Measurements from ENCODE around the gene MPP4.

The MPP4 gene

GRCh38 chr2:201709049-201709448, 10.6 kb upstream of the MPP4 start:
- Histone ChIP-seq H3K4me2 (ENCODE audit: low read depth, low read length, poor library complexity, severe bottlenecking) (no peak overlapping the region), H3K27ac (ENCODE audit: low read depth, low read length) (no peak overlapping the region), H2AFZ (ENCODE audit: low read depth, low read length, severe bottlenecking) (no peak overlapping the region), H3F3A (ENCODE audit: insufficient read depth) (no peaks in the 10 kb centered on the region), H3K4me3 (ENCODE audit: insufficient read depth, low read length, poor library complexity, severe bottlenecking) (no peak overlapping the region), H3K27me3 (ENCODE audit: low read length) (no peaks in the 10 kb centered on the region), H3K9me2 (replicated peaks; ENCODE audit: insufficient read depth, low read length) (no peaks in the 10 kb centered on the region), H3K9ac (ENCODE audit: low read length) (no peak overlapping the region), H4K20me1 (ENCODE audit: low read depth, low read length) (no peaks in the 10 kb centered on the region), H3K36me3 (ENCODE audit: low read length) (no peaks in the 10 kb centered on the region), H3K79me2 (ENCODE audit: insufficient read depth, low read length) (no peaks in the 10 kb centered on the region), H3K9me3 (ENCODE audit: insufficient read depth, low read length) (no peaks in the 10 kb centered on the region)
- no peak for TF ChIP-seq EZH2phosphoT487 (conservative IDR thresholded peaks at IDR 0.05; ENCODE audit: low read length)
- no peak for TF ChIP-seq CTCF (IDR thresholded peaks at IDR 0.05; ENCODE audit: insufficient read depth, low read length, poor library complexity, severe bottlenecking)

GRCh38 chr2:201707753-201708152, 9.3 kb upstream of the MPP4 start:
- Histone ChIP-seq H2AFZ (ENCODE audit: low read depth, low read length, severe bottlenecking) (no peak overlapping the region), H3K9me2 (replicated peaks; ENCODE audit: insufficient read depth, low read length) (no peaks in the 10 kb centered on the region), H3K9me3 (ENCODE audit: insufficient read depth, low read length) (no peaks in the 10 kb centered on the region), H3K27me3 (ENCODE audit: low read length) (no peaks in the 10 kb centered on the region), H3K9ac (ENCODE audit: low read length) (no peak overlapping the region), H3K36me3 (ENCODE audit: low read length) (no peaks in the 10 kb centered on the region), H3F3A (ENCODE audit: insufficient read depth) (no peaks in the 10 kb centered on the region), H3K4me3 (ENCODE audit: insufficient read depth, low read length, poor library complexity, severe bottlenecking) (no peak overlapping the region), H3K27ac (ENCODE audit: low read depth, low read length) (no peak overlapping the region), H3K4me2 (ENCODE audit: low read depth, low read length, poor library complexity, severe bottlenecking) (no peak overlapping the region), H3K79me2 (ENCODE audit: insufficient read depth, low read length) (no peaks in the 10 kb centered on the region), H4K20me1 (ENCODE audit: low read depth, low read length) (no peaks in the 10 kb centered on the region)
- TF ChIP-seq CTCF (IDR thresholded peaks at IDR 0.05; ENCODE audit: insufficient read depth, low read length, poor library complexity, severe bottlenecking): no peak
- TF ChIP-seq EZH2phosphoT487 (conservative IDR thresholded peaks at IDR 0.05; ENCODE audit: low read length): no peak

GRCh38 chr2:201707142-201707541, 8.7 kb upstream of the MPP4 start:
- Histone ChIP-seq H3K9me3 (ENCODE audit: insufficient read depth, low read length) (no peaks in the 10 kb centered on the region), H3K4me2 (ENCODE audit: low read depth, low read length, poor library complexity, severe bottlenecking) (no peak overlapping the region), H3K79me2 (ENCODE audit: insufficient read depth, low read length) (no peaks in the 10 kb centered on the region), H3F3A (ENCODE audit: insufficient read depth) (no peaks in the 10 kb centered on the region), H3K27me3 (ENCODE audit: low read length) (no peaks in the 10 kb centered on the region), H3K9me2 (replicated peaks; ENCODE audit: insufficient read depth, low read length) (no peaks in the 10 kb centered on the region), H3K36me3 (ENCODE audit: low read length) (no peaks in the 10 kb centered on the region), H3K9ac (ENCODE audit: low read length) (no peak overlapping the region), H3K27ac (ENCODE audit: low read depth, low read length) (no peak overlapping the region), H2AFZ (ENCODE audit: low read depth, low read length, severe bottlenecking) (no peak overlapping the region), H4K20me1 (ENCODE audit: low read depth, low read length) (no peaks in the 10 kb centered on the region), H3K4me3 (ENCODE audit: insufficient read depth, low read length, poor library complexity, severe bottlenecking) (no peak overlapping the region)
- TF ChIP-seq EZH2phosphoT487 (conservative IDR thresholded peaks at IDR 0.05; ENCODE audit: low read length) (no peak), CTCF (IDR thresholded peaks at IDR 0.05; ENCODE audit: insufficient read depth, low read length, poor library complexity, severe bottlenecking) (no peak)
